GM13976 (cell line): ENCODE data around the gene CYLD.

Experiments used
- DNase-seq: peaks from one replicate; pipeline ENCODE4 v3.0.0; 2012; ENCODE audit warnings: low spot score
- in situ Hi-C: fragments of 300-500 bp; cut with MboI; formaldehyde crosslinking; loops from one replicate; pipeline ENCODE4 v1.12.0; 2022; ENCODE audit warnings: low sequenced_read_pairs, mixed read lengths, inconsistent platforms; ENCODE audit not compliant: unreplicated experiment
- TF ChIP-seq, protein P1 (sequence below): IDR thresholded peaks from 2 replicates; pipeline ENCODE4 v1.5.1; 2012; ENCODE audit warnings: borderline replicate concordance, mild to moderate bottlenecking; ENCODE audit not compliant: insufficient read depth; ENCODE audit errors: extremely low read depth, missing control alignments, control extremely low read depth

Gene CYLD

GRCh38 chr16:50841081-50841886 lies 99.4 kb downstream of the CYLD start:
- peak; percentile 56 for DNase-seq
- TF ChIP-seq, protein P1, sequence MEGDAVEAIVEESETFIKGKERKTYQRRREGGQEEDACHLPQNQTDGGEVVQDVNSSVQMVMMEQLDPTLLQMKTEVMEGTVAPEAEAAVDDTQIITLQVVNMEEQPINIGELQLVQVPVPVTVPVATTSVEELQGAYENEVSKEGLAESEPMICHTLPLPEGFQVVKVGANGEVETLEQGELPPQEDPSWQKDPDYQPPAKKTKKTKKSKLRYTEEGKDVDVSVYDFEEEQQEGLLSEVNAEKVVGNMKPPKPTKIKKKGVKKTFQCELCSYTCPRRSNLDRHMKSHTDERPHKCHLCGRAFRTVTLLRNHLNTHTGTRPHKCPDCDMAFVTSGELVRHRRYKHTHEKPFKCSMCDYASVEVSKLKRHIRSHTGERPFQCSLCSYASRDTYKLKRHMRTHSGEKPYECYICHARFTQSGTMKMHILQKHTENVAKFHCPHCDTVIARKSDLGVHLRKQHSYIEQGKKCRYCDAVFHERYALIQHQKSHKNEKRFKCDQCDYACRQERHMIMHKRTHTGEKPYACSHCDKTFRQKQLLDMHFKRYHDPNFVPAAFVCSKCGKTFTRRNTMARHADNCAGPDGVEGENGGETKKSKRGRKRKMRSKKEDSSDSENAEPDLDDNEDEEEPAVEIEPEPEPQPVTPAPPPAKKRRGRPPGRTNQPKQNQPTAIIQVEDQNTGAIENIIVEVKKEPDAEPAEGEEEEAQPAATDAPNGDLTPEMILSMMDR = no peak
- in situ Hi-C loops = no loop called here

GRCh38 chr16:50842013-50842505 lies 100.2 kb downstream of the CYLD start:
- in situ Hi-C loops = no loop called here
- TF ChIP-seq, protein P1 = no peak
- no peak for DNase-seq

GRCh38 chr16:50842589-50842988 lies 100.7 kb downstream of the CYLD start:
- in situ Hi-C loops = no loop called here
- DNase-seq = no peak
- TF ChIP-seq, protein P1 = no peak

DNA sequence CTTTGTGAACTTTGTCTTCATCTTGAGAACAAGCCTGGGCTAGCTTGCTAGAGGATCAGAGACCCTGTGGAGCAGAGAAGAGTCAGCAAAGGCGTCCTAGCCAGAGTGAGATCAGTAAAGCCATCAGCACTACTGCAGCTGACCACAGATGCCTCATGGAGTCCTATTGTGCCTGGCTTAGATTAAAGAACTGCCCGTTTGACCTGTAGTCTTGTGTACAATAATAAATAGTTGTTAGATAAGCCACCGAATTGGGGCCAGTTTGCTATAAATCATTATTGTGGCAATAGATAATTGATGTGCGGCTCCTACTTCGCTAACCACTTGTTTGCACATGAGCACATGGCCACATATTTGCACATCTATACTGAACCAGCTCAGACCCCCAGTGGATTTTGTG lies 103.0 kb downstream of the CYLD start:
- in situ Hi-C loops = no loop called here
- no peak for DNase-seq
- TF ChIP-seq, protein P1 = no peak

GRCh38 chr16:50845296-50845695 lies 103.4 kb downstream of the CYLD start:
- no peak for DNase-seq

GRCh38 chr16:50846511-50846910 lies 104.6 kb downstream of the CYLD start:
- in situ Hi-C loops = no loop called here
- TF ChIP-seq, protein P1 = no peak
- DNase-seq = no peak

More at GRCh38 chr16:50845296-50845695, 103.4 kb downstream of the CYLD start:
- in situ Hi-C loops = no loop called here
- TF ChIP-seq, protein P1 = no peak
